Stimulated activated naive CD4-positive, alpha-beta T cell treated with Interleukin-2 at 50 U/mL for 16 hours (primary cell): ENCODE data around the gene LCP2.

Experiments
- DNase-seq: peaks from one replicate; lab custom pipeline; 2025; lab: John Stamatoyannopoulos, UW

LCP2 gene

GRCh38 chr5:170315154-170315553 lies 17.6 kb upstream of the LCP2 start:
- no peak for DNase-seq

GRCh38 chr5:170314541-170315095 lies 17.0 kb upstream of the LCP2 start:
- DNase-seq: no peak

- no peak for DNase-seq
Observed at GRCh38 chr5:170313816-170314215, 16.2 kb upstream of the LCP2 start.

- peak; percentile 43 for DNase-seq
Observed at GRCh38 chr5:170313344-170313743, 15.8 kb upstream of the LCP2 start.

GRCh38 chr5:170312666-170313065 lies 15.1 kb upstream of the LCP2 start:
- peak; percentile 67 for DNase-seq

GRCh38 chr5:170312301-170312595 lies 14.7 kb upstream of the LCP2 start:
- DNase-seq: no peak

GRCh38 chr5:170311511-170312300 lies 14.1 kb upstream of the LCP2 start:
- no peak for DNase-seq

GRCh38 chr5:170310256-170310926 lies 12.8 kb upstream of the LCP2 start:
- DNase-seq: no peak

GRCh38 chr5:170308686-170309085 lies 11.1 kb upstream of the LCP2 start:
- no peak for DNase-seq

- DNase-seq: no peak
Observed at GRCh38 chr5:170307575-170308465, 10.2 kb upstream of the LCP2 start.

GRCh38 chr5:170306381-170306831 lies 8.8 kb upstream of the LCP2 start:
- DNase-seq: no peak

- no peak for DNase-seq
Observed at GRCh38 chr5:170305646-170306025, 8.1 kb upstream of the LCP2 start.

- DNase-seq: no peak
Observed at GRCh38 chr5:170305016-170305645, 7.6 kb upstream of the LCP2 start.

- DNase-seq: no peak
Observed at GRCh38 chr5:170303549-170303948, 6.0 kb upstream of the LCP2 start.

- peak; percentile 49 for DNase-seq
Observed at GRCh38 chr5:170302653-170303501, 5.3 kb upstream of the LCP2 start.

GRCh38 chr5:170301981-170302652 lies 4.5 kb upstream of the LCP2 start:
- no peak for DNase-seq

- DNase-seq: no peak
Observed at GRCh38 chr5:170301149-170301548, 3.6 kb upstream of the LCP2 start.

GRCh38 chr5:170300361-170301013 lies 2.9 kb upstream of the LCP2 start:
- DNase-seq: no peak

- no peak for DNase-seq
Observed at GRCh38 chr5:170296935-170297588, 515 bp downstream of the LCP2 start.
